ENCODE results near the gene EXOC6.

EXOC6 gene

DNA sequence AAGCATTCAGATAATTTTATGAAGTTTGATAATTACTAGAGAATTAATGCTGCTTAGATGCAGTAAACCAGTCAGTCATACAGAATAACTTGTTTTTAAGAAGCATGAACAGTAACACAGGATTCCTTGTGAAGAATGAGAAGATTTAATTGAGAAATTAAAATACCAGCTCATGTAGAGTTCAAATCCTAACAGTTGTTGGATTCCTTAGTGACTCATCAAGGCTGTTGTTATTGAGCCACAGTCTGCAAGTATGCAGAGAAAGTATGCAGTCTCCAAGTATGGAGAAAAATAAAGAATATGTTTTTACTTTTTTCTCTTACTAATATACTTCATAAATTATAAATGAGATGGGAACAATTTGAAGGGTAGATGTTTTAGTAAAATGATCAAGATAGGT, 182.1 kb downstream of the EXOC6 start:
- TF ChIP-seq, protein P1, sequence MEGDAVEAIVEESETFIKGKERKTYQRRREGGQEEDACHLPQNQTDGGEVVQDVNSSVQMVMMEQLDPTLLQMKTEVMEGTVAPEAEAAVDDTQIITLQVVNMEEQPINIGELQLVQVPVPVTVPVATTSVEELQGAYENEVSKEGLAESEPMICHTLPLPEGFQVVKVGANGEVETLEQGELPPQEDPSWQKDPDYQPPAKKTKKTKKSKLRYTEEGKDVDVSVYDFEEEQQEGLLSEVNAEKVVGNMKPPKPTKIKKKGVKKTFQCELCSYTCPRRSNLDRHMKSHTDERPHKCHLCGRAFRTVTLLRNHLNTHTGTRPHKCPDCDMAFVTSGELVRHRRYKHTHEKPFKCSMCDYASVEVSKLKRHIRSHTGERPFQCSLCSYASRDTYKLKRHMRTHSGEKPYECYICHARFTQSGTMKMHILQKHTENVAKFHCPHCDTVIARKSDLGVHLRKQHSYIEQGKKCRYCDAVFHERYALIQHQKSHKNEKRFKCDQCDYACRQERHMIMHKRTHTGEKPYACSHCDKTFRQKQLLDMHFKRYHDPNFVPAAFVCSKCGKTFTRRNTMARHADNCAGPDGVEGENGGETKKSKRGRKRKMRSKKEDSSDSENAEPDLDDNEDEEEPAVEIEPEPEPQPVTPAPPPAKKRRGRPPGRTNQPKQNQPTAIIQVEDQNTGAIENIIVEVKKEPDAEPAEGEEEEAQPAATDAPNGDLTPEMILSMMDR (conservative IDR thresholded peaks at IDR 0.05; ENCODE audit: low read length), result no peak
- no peak overlapping the region for H3K4me3 ChIP-seq (ENCODE audit: low read length)
- peak; percentile 85 for DNase-seq (ENCODE audit: low read depth)

DNA sequence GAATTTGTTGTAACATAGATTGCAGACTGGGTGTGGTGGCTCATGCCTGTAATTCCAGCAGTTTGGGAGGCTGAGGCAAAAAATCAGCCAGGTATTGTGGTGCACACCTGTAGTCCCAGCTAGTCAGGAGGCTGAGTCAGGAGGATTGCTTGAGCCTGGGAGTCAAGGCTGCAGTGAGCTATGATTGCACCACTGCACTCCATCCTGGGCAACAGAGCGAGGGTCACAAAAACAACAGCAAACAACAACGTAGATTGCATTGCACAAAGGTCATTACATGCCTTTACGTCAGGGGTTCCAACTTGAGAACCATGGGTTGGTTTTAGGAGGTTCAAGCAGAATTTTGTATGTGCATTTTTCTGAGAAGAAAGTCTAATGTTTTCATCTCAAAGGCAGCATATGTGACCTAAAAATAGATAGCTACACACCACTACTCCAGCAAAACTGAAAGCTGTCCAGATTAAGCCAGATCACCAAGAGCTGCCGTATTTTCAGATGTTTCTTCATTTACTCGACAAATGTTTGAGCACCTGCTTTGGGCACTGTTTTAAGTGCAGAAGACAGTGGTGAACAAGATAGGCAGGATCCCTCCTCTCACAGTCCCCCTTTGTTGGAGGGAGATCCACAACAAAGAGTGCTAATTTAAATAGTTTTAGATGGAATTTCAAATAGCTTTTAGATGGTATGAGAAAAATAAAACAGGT, 183.9 kb downstream of the EXOC6 start:
- TF ChIP-seq, protein P1 (conservative IDR thresholded peaks at IDR 0.05; ENCODE audit: low read length), result no peak
- peak; percentile 9 for DNase-seq (ENCODE audit: low read depth)
- no peak overlapping the region for H3K4me3 ChIP-seq (ENCODE audit: low read length)

DNA sequence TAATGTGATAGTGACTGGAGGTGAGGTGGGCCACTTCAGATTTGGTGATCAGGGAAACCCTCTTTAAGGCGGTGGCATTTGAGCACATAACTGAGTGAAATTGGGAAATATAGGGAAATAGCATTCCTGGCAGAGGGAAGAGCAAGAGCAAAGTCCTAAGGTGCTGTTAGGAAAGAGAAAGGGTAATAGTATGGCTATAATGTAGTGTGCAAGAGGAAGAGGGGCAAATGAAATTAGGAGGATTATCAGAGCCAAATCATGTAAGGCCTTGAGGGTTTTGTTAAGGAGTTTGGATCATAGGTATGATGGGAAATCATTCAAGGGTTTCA, 184.5 kb downstream of the EXOC6 start:
- no peak overlapping the region for H3K4me3 ChIP-seq (ENCODE audit: low read length)
- TF ChIP-seq, protein P1 (conservative IDR thresholded peaks at IDR 0.05; ENCODE audit: low read length), result no peak
- no peak for DNase-seq (ENCODE audit: low read depth)

DNA sequence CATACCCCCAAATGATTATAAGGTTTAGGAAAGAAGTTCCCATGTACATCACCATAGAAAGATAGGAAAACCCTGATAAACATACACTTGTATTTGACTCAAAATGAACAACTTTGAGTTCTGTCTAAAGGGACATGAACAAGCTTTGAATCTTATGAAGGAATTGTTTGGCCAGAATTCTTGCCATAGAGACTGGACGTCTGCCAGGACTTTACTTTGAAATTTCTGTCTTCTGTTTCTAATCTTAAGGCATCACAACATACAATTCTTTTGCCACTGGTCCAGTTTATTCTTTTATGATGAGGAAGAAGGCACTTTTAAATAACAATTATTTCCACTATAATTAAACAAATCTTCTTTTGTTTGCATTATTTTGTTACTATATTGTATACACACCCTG, 186.1 kb downstream of the EXOC6 start:
- TF ChIP-seq, protein P1 (conservative IDR thresholded peaks at IDR 0.05; ENCODE audit: low read length), result no peak
- peak; percentile 40 for DNase-seq (ENCODE audit: low read depth)
- no peak overlapping the region for H3K4me3 ChIP-seq (ENCODE audit: low read length)

DNA sequence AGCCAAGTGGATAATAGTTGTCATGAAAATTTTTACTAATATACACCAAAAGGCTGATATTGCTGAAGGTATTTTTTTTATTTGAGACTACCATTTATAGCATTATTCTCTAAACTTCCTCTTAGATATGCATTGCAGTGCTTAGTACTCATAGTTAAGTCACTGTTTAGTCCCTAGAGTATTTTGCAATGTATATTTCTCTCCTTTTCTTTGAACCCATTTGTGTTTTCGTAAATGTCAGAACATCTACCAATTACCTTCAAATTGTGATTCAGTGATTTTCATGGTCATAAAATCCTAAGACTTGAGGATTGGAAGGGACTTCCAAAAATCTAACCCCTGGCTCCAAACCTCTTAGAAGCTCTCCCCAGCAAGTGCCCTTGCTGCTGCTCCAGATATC, 190.8 kb downstream of the EXOC6 start:
- TF ChIP-seq, protein P1 (conservative IDR thresholded peaks at IDR 0.05; ENCODE audit: low read length), result no peak
- DNase-seq (ENCODE audit: low read depth), result no peak

DNA sequence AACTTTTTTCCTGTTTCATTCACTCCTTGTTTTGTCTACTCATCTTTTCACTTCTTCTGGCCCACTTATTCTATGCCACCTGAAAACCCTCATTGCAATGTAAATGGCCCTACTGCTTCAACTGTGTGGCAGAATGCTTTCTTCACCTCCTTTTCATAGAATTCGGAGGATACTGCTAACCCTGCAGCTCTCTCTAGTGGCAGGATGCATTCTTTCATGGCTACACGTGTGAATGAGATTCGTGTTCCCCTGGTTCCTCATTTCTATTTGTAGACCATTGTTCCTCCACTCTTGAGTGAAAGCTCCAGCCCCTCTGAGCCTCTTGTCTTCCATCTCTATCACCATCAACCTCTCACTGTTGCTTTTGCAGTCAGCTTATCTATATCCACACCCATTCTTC, 191.4 kb downstream of the EXOC6 start:
- no peak overlapping the region for H3K4me3 ChIP-seq (ENCODE audit: low read length)
- DNase-seq (ENCODE audit: low read depth), result peak; percentile 52
- TF ChIP-seq, protein P1 (conservative IDR thresholded peaks at IDR 0.05; ENCODE audit: low read length), result peak; percentile 91

More for the DNA sequence above, 190.8 kb downstream of the EXOC6 start:
- H3K4me3 ChIP-seq (ENCODE audit: low read length), result no peak overlapping the region

DNA sequence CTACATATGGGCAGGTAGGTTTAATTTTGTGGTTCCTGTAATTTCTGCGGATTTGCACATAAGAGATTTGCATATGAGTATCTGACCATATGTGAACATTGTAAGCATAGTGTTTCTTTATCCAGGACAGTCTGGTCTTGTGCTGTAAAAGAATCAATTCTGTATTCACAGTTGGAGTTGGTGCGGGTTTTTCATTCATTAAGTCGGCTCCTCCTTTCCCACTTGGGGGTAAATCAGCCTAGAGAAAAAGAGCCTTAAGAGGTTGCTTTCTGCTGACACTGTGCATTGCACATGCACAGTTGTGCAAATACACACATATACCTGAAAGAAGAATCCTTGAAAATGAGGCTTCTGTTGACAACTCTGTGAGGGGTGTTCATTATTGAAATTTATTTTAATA, 206.2 kb downstream of the EXOC6 start:
- TF ChIP-seq, protein P1 (conservative IDR thresholded peaks at IDR 0.05; ENCODE audit: low read length), result no peak
- no peak for DNase-seq (ENCODE audit: low read depth)
- H3K4me3 ChIP-seq (ENCODE audit: low read length), result no peak overlapping the region
